ENCODE data around the gene NINL.

- TF ChIP-seq, protein P1, sequence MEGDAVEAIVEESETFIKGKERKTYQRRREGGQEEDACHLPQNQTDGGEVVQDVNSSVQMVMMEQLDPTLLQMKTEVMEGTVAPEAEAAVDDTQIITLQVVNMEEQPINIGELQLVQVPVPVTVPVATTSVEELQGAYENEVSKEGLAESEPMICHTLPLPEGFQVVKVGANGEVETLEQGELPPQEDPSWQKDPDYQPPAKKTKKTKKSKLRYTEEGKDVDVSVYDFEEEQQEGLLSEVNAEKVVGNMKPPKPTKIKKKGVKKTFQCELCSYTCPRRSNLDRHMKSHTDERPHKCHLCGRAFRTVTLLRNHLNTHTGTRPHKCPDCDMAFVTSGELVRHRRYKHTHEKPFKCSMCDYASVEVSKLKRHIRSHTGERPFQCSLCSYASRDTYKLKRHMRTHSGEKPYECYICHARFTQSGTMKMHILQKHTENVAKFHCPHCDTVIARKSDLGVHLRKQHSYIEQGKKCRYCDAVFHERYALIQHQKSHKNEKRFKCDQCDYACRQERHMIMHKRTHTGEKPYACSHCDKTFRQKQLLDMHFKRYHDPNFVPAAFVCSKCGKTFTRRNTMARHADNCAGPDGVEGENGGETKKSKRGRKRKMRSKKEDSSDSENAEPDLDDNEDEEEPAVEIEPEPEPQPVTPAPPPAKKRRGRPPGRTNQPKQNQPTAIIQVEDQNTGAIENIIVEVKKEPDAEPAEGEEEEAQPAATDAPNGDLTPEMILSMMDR (IDR thresholded peaks at IDR 0.05; ENCODE audit: control extremely low read depth in 1 of 3, insufficient read depth in 1 of 3, low read depth in 1 of 3, low read length in 3 of 3) = 0 out of 4 replicates have a peak, but pooled peaks of 1 of the 3 experiments have one; percentile 2
- TF ChIP-seq ATF2 (IDR thresholded peaks at IDR 0.05; ENCODE audit: low read length) (no peak), POLR2A (IDR thresholded peaks at IDR 0.05; ENCODE audit: control extremely low read depth in 1 of 2, low read depth in 2 of 2, low read length in 2 of 2) (no peak), CEBPB (IDR thresholded peaks at IDR 0.05; ENCODE audit: low read depth, low read length) (no peak), MAX (IDR thresholded peaks at IDR 0.05) (no peak), EGR1 (IDR thresholded peaks at IDR 0.05; ENCODE audit: borderline replicate concordance, low read depth, low read length) (no peak)
Observed at GRCh38 chr20:25538838-25539665, 46.3 kb downstream of the NINL start.
